MCF 10A (cell line): ENCODE measurements around the gene GOLT1A. TPM values are rescaled to one million over a fixed set of nuclear protein-coding genes. Genes with fewer than 3 reads are reported as not detected.

Experiments used
- BruUV-seq: library from RNA; stranded (reverse); fragments of 400-500 nt; replicated peaks from 2 replicates; lab custom pipeline; 2021; lab: Mats Ljungman, UMichigan
- CTCF ChIA-PET: fragments of 300-600 bp; sonication (Branson Sonifier 250); formaldehyde crosslinking; extraction: SDS; loops from one replicate; lab custom pipeline; 2021; ENCODE audit warnings: antibody characterized with exemption, inconsistent platforms; lab: Yijun Ruan, JAX
- POLR2A ChIA-PET: fragments of 300-600, 350-650 bp; sonication (Branson Sonifier 250); formaldehyde crosslinking; extraction: SDS; loops from one replicate; lab custom pipeline; 2020; ENCODE audit warnings: antibody characterized with exemption, inconsistent platforms; lab: Yijun Ruan, JAX
- DNase-seq: peaks from one replicate; pipeline ENCODE4 v3.0.0-alpha.2; 2018; ENCODE audit not compliant: unreplicated experiment
- H3K27ac Mint-ChIP-seq: one replicate; pipeline ENCODE4 v1.8.0; 2022; ENCODE audit warnings: mild to moderate bottlenecking, low read depth, mixed read lengths; ENCODE audit not compliant: unreplicated experiment
- H3K27me3 Mint-ChIP-seq: one replicate; pipeline ENCODE4 v1.8.0; 2022; ENCODE audit warnings: mixed read lengths; ENCODE audit not compliant: insufficient read depth, unreplicated experiment
- H3K36me3 Mint-ChIP-seq: one replicate; pipeline ENCODE4 v1.8.0; 2022; ENCODE audit warnings: mild to moderate bottlenecking, moderate library complexity, mixed read lengths; ENCODE audit not compliant: insufficient read depth, unreplicated experiment
- H3K4me1 Mint-ChIP-seq: one replicate; pipeline ENCODE4 v1.8.0; 2022; ENCODE audit warnings: mixed read lengths; ENCODE audit not compliant: insufficient read depth, unreplicated experiment
- H3K4me3 Mint-ChIP-seq: one replicate; pipeline ENCODE4 v1.8.0; 2022; ENCODE audit warnings: mild to moderate bottlenecking, moderate library complexity, mixed read lengths; ENCODE audit not compliant: unreplicated experiment
- H3K9me3 Mint-ChIP-seq: one replicate; pipeline ENCODE4 v1.8.0; 2022; ENCODE audit warnings: mixed read lengths; ENCODE audit not compliant: unreplicated experiment
- CTCF ChIP-seq: fragments of 200-600 bp; IDR thresholded peaks from one replicate; pipeline ENCODE4 v1.8.0; 2022; ENCODE audit warnings: antibody characterized with exemption, mild to moderate bottlenecking; ENCODE audit not compliant: unreplicated experiment
- intact Hi-C: fragments of 100-400 bp; cut with micrococcal nuclease; formaldehyde crosslinking; loops from 2 replicates; pipeline ENCODE4 v1.14.1; 2022
- total RNA-seq: library from RNA; stranded (reverse); gene quantifications from 2 replicates; pipeline ENCODE4 v1.2.3, GENCODE V29; 2022

The GOLT1A gene
- total RNA-seq, 1 experiment from 2014 or later, result 11.5 TPM

- H3K4me1 Mint-ChIP-seq, result peaks cover 2% of the 10 kb centered on the region
- H3K9me3 Mint-ChIP-seq, result no peaks in the 10 kb centered on the region
- H3K36me3 Mint-ChIP-seq, result peaks cover 26% of the 10 kb centered on the region
- ChIA-PET POLR2A (interaction anchor here (1.6 kb wide), 1 partner anchor 11 kb away, joined by 5 read pairs; no protein-coding TSS in a partner anchor), CTCF (no interaction called here)
- H3K4me3 Mint-ChIP-seq, result no peak overlapping the region
- intact Hi-C loops, result no loop called here
- no peak for TF ChIP-seq CTCF
- BruUV-seq, result TSS peak; percentile 35
- no peak for DNase-seq
- H3K27me3 Mint-ChIP-seq, result no peaks in the 10 kb centered on the region
- H3K27ac Mint-ChIP-seq, result no peak overlapping the region
Measured at GRCh38 chr1:204221271-204221670, 7.5 kb upstream of the GOLT1A start.

GRCh38 chr1:204219971-204220616, 6.3 kb upstream of the GOLT1A start:
- ChIA-PET POLR2A (interaction anchor here (0.8 to 1.6 kb wide), 4 partner anchors 10 to 21 kb away, joined by 3 to 5 read pairs (median 3); no protein-coding TSS in a partner anchor), CTCF (interaction anchor here (0.6 to 6.8 kb wide), 7 partner anchors 9 to 544 kb away, joined by 3 to 110 read pairs (median 4); no protein-coding TSS in a partner anchor)
- TF ChIP-seq CTCF, result no peak
- Mint-ChIP-seq H3K27ac (no peak overlapping the region), H3K4me1 (no peaks in the 10 kb centered on the region), H3K9me3 (no peaks in the 10 kb centered on the region), H3K36me3 (peaks cover 24% of the 10 kb centered on the region), H3K4me3 (no peak overlapping the region), H3K27me3 (no peaks in the 10 kb centered on the region)
- DNase-seq, result no peak
- intact Hi-C loops, result no loop called here
- BruUV-seq, result no TSS peak

- intact Hi-C loops, result no loop called here
- ChIA-PET POLR2A (interaction anchor here (1.2 kb wide), 2 partner anchors 12 to 153 kb away, joined by 3 read pairs; no protein-coding TSS in a partner anchor), CTCF (interaction anchor here (0.7 to 6.8 kb wide), 4 partner anchors 10 to 144 kb away, joined by 3 to 110 read pairs (median 34); no protein-coding TSS in a partner anchor)
- peaks cover 24% of the 10 kb centered on the region for H3K36me3 Mint-ChIP-seq
- H3K4me1 Mint-ChIP-seq, result peaks cover 6% of the 10 kb centered on the region
- no peak overlapping the region for H3K27ac Mint-ChIP-seq
- H3K4me3 Mint-ChIP-seq, result no peak overlapping the region
- no peaks in the 10 kb centered on the region for H3K9me3 Mint-ChIP-seq
- no peaks in the 10 kb centered on the region for H3K27me3 Mint-ChIP-seq
- DNase-seq, result no peak
- no peak for TF ChIP-seq CTCF
- BruUV-seq, result no TSS peak
Measured at GRCh38 chr1:204218552-204218951, 4.8 kb upstream of the GOLT1A start.

GRCh38 chr1:204217648-204218000, 3.8 kb upstream of the GOLT1A start:
- ChIA-PET CTCF (interaction anchor here (0.7 to 6.8 kb wide), 6 partner anchors 11 to 713 kb away, joined by 3 to 110 read pairs (median 5); no protein-coding TSS in a partner anchor), POLR2A (interaction anchor here (1.3 kb wide), 1 partner anchor 12 kb away, joined by 4 read pairs; no protein-coding TSS in a partner anchor)
- Mint-ChIP-seq H3K27me3 (no peaks in the 10 kb centered on the region), H3K4me1 (peaks cover 6% of the 10 kb centered on the region), H3K9me3 (no peaks in the 10 kb centered on the region), H3K36me3 (peaks cover 17% of the 10 kb centered on the region), H3K27ac (no peak overlapping the region), H3K4me3 (no peak overlapping the region)
- no peak for DNase-seq
- no peak for TF ChIP-seq CTCF
- intact Hi-C loops, result no loop called here
- no TSS peak for BruUV-seq
